ENCODE results near the gene NOD2. TPM values are rescaled to one million over a fixed set of nuclear protein-coding genes. Genes with fewer than 3 reads are reported as not detected.
A peak's percentile ranks its signal among the peaks of the same experiment; 100 is the strongest.

The NOD2 gene
- total and polyA plus RNA-seq, 2 of the 13 experiments (the other 11 are each of a cell fraction or from before 2014, with no cell fraction given): 0.27 to 0.81 TPM

DNA sequence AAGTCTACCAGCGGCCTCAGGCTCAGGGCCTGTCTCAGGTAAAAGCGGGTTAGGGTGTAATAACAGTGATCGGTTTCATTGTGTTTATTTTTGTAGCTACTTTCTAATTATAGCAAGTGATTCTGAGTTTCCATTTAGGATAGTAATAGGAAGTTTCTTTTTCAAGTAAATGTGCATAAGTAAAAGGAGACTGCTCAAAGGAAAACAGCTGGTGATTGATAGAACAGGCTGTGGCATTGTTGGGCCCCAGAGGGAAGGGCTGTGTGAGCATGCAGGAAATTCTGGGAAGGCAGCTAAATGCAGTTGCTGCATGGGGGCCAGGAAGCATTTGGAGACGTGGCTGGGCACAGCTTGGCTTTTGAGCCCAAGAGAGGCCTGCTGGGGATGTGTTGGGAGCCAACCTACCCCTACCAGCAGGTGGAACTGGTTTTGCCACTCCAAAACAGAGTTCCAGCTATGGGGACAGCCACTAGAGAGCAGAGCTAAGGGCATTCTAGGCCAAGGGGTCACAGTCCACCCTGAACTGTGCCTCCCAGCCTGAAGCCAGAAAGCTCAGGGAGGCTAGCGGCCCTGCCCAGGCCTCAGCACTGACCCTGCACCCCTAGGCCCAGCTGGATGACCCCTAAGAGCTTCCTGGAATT is 24.9 kb upstream of the NOD2 start (continued):
- TF ChIP-seq, protein P1, sequence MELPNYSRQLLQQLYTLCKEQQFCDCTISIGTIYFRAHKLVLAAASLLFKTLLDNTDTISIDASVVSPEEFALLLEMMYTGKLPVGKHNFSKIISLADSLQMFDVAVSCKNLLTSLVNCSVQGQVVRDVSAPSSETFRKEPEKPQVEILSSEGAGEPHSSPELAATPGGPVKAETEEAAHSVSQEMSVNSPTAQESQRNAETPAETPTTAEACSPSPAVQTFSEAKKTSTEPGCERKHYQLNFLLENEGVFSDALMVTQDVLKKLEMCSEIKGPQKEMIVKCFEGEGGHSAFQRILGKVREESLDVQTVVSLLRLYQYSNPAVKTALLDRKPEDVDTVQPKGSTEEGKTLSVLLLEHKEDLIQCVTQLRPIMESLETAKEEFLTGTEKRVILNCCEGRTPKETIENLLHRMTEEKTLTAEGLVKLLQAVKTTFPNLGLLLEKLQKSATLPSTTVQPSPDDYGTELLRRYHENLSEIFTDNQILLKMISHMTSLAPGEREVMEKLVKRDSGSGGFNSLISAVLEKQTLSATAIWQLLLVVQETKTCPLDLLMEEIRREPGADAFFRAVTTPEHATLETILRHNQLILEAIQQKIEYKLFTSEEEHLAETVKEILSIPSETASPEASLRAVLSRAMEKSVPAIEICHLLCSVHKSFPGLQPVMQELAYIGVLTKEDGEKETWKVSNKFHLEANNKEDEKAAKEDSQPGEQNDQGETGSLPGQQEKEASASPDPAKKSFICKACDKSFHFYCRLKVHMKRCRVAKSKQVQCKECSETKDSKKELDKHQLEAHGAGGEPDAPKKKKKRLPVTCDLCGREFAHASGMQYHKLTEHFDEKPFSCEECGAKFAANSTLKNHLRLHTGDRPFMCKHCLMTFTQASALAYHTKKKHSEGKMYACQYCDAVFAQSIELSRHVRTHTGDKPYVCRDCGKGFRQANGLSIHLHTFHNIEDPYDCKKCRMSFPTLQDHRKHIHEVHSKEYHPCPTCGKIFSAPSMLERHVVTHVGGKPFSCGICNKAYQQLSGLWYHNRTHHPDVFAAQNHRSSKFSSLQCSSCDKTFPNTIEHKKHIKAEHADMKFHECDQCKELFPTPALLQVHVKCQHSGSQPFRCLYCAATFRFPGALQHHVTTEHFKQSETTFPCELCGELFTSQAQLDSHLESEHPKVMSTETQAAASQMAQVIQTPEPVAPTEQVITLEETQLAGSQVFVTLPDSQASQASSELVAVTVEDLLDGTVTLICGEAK (IDR thresholded peaks at IDR 0.05): no peak
- TF ChIP-seq, protein P1 (CRISPR knock-in tag; IDR thresholded peaks at IDR 0.05): no peak; the same call in 1 of the 2 replicates
- TF ChIP-seq RFX3 (CRISPR knock-in tag; IDR thresholded peaks at IDR 0.05): no peak
- no peak for TF ChIP-seq PRMT3 (CRISPR knock-in tag; IDR thresholded peaks at IDR 0.05; ENCODE audit: borderline replicate concordance, low read depth)
- TF ChIP-seq, protein P2, sequence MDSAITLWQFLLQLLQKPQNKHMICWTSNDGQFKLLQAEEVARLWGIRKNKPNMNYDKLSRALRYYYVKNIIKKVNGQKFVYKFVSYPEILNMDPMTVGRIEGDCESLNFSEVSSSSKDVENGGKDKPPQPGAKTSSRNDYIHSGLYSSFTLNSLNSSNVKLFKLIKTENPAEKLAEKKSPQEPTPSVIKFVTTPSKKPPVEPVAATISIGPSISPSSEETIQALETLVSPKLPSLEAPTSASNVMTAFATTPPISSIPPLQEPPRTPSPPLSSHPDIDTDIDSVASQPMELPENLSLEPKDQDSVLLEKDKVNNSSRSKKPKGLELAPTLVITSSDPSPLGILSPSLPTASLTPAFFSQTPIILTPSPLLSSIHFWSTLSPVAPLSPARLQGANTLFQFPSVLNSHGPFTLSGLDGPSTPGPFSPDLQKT (CRISPR knock-in tag; IDR thresholded peaks at IDR 0.05; ENCODE audit: borderline replicate concordance): no peak
- TF ChIP-seq ZC3H4 (CRISPR knock-in tag; IDR thresholded peaks at IDR 0.05; ENCODE audit: borderline replicate concordance): no peak
- TF ChIP-seq ARHGAP35 (CRISPR knock-in tag; IDR thresholded peaks at IDR 0.05; ENCODE audit: borderline replicate concordance): 0 out of 2 replicates have a peak, but pooled peaks have one; percentile 45
- TF ChIP-seq ZNF841 (CRISPR knock-in tag; IDR thresholded peaks at IDR 0.05; ENCODE audit: borderline replicate concordance): no peak
- no peak for TF ChIP-seq CREM (IDR thresholded peaks at IDR 0.05)
- TF ChIP-seq CREM (CRISPR knock-in tag; IDR thresholded peaks at IDR 0.05): no peak
- no peak for TF ChIP-seq ZNF12 (CRISPR knock-in tag; IDR thresholded peaks at IDR 0.05)
- no peak; the same call in 1 of the 2 replicates for TF ChIP-seq TBX2 (CRISPR knock-in tag; IDR thresholded peaks at IDR 0.05; ENCODE audit: borderline replicate concordance)
- TF ChIP-seq ZFP37 (CRISPR knock-in tag; IDR thresholded peaks at IDR 0.05; ENCODE audit: borderline replicate concordance): no peak

Data from HepG2 (cell line).